ENCODE data around the gene TCEA3.

TCEA3 gene

DNA sequence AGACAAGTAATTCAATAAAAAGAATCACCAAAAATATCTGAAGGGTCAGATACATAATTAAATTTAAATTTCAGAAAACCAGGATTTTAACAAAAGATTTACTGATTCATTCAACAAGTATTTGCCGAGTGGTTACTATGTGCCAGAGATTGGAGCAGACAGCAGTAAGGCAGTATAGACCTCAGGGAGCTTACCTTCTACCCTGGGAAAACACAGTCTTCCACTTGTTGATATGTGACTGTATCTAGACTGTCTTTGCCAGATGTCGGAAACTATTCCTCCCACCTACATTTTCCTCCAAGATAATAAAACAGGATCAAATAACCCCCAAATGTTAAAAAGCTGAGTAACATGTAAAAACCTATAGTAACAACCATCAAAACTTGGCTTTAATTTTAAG lies 86.7 kb downstream of the TCEA3 start:
- DNase-seq (ENCODE audit: low read depth) = no peak
- TF ChIP-seq, protein P1, sequence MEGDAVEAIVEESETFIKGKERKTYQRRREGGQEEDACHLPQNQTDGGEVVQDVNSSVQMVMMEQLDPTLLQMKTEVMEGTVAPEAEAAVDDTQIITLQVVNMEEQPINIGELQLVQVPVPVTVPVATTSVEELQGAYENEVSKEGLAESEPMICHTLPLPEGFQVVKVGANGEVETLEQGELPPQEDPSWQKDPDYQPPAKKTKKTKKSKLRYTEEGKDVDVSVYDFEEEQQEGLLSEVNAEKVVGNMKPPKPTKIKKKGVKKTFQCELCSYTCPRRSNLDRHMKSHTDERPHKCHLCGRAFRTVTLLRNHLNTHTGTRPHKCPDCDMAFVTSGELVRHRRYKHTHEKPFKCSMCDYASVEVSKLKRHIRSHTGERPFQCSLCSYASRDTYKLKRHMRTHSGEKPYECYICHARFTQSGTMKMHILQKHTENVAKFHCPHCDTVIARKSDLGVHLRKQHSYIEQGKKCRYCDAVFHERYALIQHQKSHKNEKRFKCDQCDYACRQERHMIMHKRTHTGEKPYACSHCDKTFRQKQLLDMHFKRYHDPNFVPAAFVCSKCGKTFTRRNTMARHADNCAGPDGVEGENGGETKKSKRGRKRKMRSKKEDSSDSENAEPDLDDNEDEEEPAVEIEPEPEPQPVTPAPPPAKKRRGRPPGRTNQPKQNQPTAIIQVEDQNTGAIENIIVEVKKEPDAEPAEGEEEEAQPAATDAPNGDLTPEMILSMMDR (IDR thresholded peaks at IDR 0.05; ENCODE audit: low read depth, low read length, missing control alignments) = no peak
- in situ Hi-C loops (cut with HindIII; ENCODE audit: low sequenced_read_pairs) = no loop called here
- no peak overlapping the region for H3K4me3 ChIP-seq (ENCODE audit: low read depth, low read length)

DNA sequence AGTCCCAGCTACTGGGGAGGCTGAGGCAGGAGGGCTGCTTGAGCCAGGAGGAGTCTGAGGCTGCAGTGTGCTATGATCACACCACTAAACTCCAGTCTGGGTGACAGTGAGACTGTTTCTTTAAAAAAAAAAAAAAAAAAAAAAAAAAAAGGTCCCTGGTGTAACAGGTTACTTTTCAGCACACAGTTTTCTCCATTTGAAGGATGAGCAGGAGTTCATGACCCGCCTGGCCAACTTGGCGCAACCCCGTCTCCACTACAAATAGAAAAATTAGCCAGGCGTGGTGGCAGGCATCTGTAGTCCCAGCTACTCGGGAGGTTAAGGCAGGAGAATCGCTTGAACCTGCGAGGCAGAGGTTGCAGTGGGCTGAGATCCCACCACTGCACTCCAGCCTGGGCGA lies 92.8 kb downstream of the TCEA3 start:
- no peak for DNase-seq (ENCODE audit: low read depth)
- TF ChIP-seq, protein P1 (IDR thresholded peaks at IDR 0.05; ENCODE audit: low read depth, low read length, missing control alignments) = no peak
- H3K4me3 ChIP-seq (ENCODE audit: low read depth, low read length) = no peak overlapping the region
- in situ Hi-C loops (cut with HindIII; ENCODE audit: low sequenced_read_pairs) = no loop called here

Measured in astrocyte of the cerebellum (primary cell).